Liver (tissue), 3 donors: ENCODE data around the gene MFGE8.

ENCODE experiments used
- RAD21 ChIP-seq, 2 donors: IDR thresholded peaks; 2 replicates each; pipeline ENCODE4 v1.6.1; 2016; ENCODE audit warnings: antibody characterized with exemption in 2 of 2, mild to moderate bottlenecking in 2 of 2
- YY1 ChIP-seq: IDR thresholded peaks from 2 replicates; pipeline ENCODE4 v1.6.1; 2016; ENCODE audit warnings: antibody characterized with exemption, mild to moderate bottlenecking
- TF ChIP-seq, protein P1 (sequence below): fragments of 150-350 bp; IDR thresholded peaks from 2 replicates; pipeline ENCODE4 v1.5.1; 2017; ENCODE audit warnings: improper control_type of control experiment, low read depth, low read length; ENCODE audit not compliant: missing input control
- TF ChIP-seq, protein P2 (sequence below): IDR thresholded peaks from 2 replicates; pipeline ENCODE4 v1.6.1; 2016; ENCODE audit warnings: antibody characterized with exemption
- TF ChIP-seq, protein P3 (sequence below): IDR thresholded peaks from 2 replicates; pipeline ENCODE4 v1.6.1; 2016; ENCODE audit warnings: antibody characterized with exemption
- TF ChIP-seq, protein P4 (sequence below): IDR thresholded peaks from 2 replicates; pipeline ENCODE4 v1.6.1; 2016; ENCODE audit warnings: antibody characterized with exemption, mild to moderate bottlenecking
- donor health status: healthy.
- donor health status: healthy.

DNA sequence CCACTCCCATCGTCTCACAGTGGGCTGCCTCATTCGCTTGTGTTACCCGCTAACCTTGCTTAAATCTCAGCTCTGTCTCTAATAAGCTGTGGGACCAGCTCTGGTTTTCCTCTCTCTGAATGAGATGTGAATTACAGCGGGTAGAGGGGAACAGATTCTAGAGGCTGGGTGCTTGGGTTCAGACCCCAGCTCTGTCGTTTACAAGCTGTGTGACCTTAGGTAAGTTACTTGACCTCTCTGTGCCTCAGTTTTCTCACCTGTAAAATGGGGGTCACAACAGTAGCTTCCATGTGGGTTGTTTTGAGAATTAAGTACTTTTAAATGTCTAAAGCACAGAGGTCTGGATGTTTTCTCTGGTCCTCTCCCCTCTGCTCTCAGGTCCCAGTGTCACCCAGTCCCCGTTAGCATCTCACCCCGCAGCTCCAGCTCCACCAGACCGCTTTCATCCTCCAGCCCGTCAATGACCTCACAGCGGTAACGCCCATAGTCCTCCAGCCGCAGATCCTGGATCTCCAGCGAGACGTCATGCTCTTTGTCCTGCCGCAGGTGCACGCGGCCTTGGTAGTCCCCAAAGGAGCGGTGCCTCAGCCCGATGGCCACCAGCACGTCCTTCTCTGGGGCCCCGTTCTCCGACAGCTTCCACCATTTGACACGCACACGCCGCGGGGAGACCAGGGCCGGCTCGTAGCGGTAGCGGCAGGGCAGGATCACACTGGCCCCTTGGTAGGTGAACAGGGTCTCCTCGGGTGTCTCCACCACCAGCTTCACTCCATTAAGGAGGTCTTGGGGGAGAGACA lies 32.0 kb downstream of the MFGE8 start:
- TF ChIP-seq, protein P1, sequence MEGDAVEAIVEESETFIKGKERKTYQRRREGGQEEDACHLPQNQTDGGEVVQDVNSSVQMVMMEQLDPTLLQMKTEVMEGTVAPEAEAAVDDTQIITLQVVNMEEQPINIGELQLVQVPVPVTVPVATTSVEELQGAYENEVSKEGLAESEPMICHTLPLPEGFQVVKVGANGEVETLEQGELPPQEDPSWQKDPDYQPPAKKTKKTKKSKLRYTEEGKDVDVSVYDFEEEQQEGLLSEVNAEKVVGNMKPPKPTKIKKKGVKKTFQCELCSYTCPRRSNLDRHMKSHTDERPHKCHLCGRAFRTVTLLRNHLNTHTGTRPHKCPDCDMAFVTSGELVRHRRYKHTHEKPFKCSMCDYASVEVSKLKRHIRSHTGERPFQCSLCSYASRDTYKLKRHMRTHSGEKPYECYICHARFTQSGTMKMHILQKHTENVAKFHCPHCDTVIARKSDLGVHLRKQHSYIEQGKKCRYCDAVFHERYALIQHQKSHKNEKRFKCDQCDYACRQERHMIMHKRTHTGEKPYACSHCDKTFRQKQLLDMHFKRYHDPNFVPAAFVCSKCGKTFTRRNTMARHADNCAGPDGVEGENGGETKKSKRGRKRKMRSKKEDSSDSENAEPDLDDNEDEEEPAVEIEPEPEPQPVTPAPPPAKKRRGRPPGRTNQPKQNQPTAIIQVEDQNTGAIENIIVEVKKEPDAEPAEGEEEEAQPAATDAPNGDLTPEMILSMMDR, result no peak
- TF ChIP-seq, protein P2, sequence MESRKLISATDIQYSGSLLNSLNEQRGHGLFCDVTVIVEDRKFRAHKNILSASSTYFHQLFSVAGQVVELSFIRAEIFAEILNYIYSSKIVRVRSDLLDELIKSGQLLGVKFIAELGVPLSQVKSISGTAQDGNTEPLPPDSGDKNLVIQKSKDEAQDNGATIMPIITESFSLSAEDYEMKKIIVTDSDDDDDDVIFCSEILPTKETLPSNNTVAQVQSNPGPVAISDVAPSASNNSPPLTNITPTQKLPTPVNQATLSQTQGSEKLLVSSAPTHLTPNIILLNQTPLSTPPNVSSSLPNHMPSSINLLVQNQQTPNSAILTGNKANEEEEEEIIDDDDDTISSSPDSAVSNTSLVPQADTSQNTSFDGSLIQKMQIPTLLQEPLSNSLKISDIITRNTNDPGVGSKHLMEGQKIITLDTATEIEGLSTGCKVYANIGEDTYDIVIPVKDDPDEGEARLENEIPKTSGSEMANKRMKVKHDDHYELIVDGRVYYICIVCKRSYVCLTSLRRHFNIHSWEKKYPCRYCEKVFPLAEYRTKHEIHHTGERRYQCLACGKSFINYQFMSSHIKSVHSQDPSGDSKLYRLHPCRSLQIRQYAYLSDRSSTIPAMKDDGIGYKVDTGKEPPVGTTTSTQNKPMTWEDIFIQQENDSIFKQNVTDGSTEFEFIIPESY, result no peak
- TF ChIP-seq RAD21 (IDR thresholded peaks at IDR 0.05) (no peak), YY1 (no peak)
- TF ChIP-seq, protein P3, sequence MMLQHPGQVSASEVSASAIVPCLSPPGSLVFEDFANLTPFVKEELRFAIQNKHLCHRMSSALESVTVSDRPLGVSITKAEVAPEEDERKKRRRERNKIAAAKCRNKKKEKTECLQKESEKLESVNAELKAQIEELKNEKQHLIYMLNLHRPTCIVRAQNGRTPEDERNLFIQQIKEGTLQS, result no peak
- TF ChIP-seq, protein P4, sequence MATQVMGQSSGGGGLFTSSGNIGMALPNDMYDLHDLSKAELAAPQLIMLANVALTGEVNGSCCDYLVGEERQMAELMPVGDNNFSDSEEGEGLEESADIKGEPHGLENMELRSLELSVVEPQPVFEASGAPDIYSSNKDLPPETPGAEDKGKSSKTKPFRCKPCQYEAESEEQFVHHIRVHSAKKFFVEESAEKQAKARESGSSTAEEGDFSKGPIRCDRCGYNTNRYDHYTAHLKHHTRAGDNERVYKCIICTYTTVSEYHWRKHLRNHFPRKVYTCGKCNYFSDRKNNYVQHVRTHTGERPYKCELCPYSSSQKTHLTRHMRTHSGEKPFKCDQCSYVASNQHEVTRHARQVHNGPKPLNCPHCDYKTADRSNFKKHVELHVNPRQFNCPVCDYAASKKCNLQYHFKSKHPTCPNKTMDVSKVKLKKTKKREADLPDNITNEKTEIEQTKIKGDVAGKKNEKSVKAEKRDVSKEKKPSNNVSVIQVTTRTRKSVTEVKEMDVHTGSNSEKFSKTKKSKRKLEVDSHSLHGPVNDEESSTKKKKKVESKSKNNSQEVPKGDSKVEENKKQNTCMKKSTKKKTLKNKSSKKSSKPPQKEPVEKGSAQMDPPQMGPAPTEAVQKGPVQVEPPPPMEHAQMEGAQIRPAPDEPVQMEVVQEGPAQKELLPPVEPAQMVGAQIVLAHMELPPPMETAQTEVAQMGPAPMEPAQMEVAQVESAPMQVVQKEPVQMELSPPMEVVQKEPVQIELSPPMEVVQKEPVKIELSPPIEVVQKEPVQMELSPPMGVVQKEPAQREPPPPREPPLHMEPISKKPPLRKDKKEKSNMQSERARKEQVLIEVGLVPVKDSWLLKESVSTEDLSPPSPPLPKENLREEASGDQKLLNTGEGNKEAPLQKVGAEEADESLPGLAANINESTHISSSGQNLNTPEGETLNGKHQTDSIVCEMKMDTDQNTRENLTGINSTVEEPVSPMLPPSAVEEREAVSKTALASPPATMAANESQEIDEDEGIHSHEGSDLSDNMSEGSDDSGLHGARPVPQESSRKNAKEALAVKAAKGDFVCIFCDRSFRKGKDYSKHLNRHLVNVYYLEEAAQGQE, result no peak
